Subcutaneous adipose tissue (tissue), 4 donors: ENCODE data around the gene SPRY2. TPM values are rescaled to one million over a fixed set of nuclear protein-coding genes. Genes with fewer than 3 reads are reported as not detected.

Experiments used
- total RNA-seq, 4 donors: library from RNA; depleted of rRNA; stranded (reverse); fragments of >200 nt; gene quantifications; one replicate each; pipeline ENCODE4 v1.1.0, GENCODE V29; 2016
- TF ChIP-seq, protein P1 (sequence below): fragments of 450-650 bp; IDR thresholded peaks from one replicate; pipeline ENCODE4 v1.5.1; 2016; ENCODE audit warnings: low read depth, mild to moderate bottlenecking, control low read depth, antibody characterized with exemption, moderate library complexity

SPRY2 gene, protein sequence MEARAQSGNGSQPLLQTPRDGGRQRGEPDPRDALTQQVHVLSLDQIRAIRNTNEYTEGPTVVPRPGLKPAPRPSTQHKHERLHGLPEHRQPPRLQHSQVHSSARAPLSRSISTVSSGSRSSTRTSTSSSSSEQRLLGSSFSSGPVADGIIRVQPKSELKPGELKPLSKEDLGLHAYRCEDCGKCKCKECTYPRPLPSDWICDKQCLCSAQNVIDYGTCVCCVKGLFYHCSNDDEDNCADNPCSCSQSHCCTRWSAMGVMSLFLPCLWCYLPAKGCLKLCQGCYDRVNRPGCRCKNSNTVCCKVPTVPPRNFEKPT
- total RNA-seq: 10 to 100 TPM; 48.3 to 84.9 (median 68.0) TPM

DNA sequence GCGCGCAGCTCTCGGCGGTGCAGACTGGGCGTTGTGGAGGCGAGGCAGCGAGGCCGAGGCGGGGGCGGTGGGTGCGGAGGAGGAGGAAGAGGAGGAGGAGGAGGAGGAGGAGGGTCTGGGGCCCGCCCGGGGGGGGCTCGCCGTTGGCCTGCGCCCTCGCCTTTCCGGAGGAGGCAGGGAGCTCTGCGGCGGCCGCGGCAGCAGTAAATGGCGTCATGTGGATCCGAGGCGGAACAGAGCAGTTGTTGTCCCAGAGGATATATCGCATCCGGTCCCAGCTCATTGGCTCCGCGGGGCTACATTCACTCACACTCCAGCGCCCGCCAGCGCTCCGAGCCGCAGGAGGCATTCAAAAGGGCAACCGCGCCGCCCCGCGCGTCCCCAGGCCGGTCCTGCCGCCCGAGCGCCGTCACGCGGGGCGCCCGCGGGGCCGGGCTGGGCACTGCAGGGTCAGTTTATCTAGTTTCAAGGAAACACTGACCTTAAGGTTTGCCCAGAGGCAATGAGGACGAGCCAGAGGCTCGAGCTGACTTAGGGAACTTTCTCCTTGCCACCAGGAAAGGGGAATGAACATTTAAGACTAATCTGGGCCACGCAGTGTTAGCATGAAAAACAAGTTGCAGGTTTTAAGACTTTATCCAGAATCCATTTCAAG is at the start of gene SPRY2:
Gene SPRY2 (minus strand): TSS at position 26 of the 655 bp plus-strand sequence. CDS start 3,421 bp downstream, outside the sequence.
- TF ChIP-seq, protein P1, sequence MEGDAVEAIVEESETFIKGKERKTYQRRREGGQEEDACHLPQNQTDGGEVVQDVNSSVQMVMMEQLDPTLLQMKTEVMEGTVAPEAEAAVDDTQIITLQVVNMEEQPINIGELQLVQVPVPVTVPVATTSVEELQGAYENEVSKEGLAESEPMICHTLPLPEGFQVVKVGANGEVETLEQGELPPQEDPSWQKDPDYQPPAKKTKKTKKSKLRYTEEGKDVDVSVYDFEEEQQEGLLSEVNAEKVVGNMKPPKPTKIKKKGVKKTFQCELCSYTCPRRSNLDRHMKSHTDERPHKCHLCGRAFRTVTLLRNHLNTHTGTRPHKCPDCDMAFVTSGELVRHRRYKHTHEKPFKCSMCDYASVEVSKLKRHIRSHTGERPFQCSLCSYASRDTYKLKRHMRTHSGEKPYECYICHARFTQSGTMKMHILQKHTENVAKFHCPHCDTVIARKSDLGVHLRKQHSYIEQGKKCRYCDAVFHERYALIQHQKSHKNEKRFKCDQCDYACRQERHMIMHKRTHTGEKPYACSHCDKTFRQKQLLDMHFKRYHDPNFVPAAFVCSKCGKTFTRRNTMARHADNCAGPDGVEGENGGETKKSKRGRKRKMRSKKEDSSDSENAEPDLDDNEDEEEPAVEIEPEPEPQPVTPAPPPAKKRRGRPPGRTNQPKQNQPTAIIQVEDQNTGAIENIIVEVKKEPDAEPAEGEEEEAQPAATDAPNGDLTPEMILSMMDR: no peak

DNA sequence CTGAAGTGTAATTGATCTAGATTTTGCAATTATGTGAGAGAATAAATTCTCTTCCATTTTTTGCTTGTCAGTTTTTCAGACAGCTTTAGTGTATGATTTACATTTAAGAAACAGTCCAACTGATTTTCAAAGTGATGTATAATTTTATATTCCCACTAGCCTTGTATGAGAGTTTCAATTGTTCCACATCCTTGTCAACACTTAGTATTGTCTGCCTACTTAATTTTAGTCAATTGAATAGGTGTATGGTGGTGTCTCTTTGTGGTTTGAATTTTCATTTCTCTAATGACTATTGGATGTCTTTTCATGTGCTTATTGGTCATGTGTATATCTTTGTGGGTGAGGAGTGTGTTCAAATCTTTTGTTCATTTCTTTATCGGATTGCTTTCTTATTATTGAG is 49.4 kb upstream of the SPRY2 start:
- TF ChIP-seq, protein P1: no peak

DNA sequence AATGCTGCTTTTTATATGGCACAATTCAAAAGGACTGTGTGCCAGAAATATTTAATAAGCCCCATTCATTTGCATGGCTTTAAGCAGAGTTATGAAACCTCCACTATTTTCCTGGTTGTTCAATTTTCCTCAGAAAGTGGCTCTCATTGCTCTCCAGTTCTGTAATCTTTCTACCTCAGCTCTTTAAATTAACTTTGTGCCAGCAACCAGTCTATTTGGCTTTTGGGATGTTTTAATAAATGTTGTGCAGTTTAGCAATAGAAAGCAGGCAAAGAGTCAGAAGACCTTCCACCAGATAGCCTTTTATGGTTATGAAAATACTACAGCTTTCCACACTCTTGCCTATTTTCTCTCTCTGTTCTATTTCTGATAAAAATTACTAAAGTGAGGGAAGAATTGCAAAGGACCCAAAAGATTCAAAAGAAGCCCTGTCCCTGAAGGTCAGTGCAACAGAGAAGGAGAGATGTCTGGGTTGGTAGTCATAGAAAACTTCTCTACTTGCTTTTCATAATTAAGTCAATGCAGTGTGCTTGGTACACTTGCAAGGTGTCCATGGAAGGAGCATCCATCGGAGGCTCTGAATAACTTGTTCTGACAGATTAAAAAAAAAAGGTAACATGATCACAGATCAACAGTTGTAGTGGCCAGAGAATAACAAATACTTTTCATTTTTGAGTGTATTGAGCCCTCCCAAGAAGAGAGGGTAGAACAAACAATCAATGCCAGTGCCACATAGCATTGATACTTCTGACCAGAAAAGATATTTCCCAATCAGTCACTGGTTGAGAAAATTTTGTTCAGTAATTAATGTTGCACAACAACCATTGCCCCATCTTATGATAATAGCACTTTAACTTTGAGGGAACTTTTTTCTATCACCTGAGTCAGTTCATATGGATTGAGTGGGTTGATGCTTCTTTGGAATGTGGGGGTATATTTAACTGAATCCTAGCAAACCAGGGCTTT is 48.4 kb upstream of the SPRY2 start:
- TF ChIP-seq, protein P1: no peak

DNA sequence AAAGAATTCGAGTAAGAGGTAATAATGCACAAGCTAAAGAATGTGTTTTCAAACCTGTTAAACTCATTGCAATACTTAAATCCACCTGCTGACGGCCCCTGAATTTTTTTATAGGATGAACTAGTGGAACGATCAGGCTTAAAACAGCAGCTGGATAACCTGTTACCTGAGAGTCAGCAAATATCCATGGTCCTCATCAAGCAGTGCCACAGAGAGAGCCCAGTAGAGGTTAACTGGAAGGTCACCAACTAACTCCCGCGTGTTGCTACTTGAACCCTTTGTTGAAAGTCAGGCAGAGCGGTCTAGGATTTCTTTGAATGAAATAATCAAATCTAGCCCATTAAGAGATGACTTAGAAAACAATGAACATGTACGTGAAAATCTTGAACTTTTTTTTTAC is 47.6 kb upstream of the SPRY2 start:
- TF ChIP-seq, protein P1: no peak

DNA sequence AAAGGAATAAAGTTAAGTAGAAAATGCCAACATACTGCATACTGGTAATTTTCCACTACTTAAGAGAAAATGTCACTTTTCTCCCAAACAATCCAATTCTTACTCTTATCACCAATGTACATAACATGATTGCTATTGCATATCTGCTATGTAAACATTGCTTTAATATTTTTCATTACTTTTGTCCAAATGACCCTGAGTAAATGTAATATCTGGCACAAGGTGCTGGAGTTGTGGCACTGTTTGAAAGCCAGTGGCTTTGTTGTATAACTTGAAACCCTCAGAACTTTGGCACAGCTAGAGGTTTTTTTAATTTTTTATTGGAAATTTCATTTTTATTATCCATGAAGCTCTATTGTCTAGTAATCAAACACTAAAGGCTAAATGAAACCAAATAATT is 45.7 kb upstream of the SPRY2 start:
- TF ChIP-seq, protein P1: no peak

DNA sequence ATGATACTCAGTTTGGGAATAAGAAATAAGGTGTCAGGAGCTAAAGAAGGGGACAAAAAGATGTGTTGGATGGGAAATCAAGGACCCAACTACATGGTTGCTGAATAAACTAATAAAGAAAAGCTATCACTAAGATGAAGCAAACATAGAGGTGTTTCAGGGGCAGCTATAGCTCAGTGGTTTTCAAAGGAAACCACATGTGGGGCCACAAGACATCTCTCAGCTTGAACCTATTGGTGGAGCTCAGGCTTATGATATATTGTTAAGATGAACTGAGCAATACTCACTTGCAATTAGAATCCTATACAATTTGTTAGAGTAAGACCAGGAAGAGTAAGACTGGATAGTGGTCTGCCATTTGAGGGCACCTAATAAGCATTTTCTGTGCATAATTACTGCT is 45.1 kb upstream of the SPRY2 start:
- TF ChIP-seq, protein P1: no peak
